H9 (cell line): Measurements from ENCODE around the gene RARB. TPM values are rescaled to one million over a fixed set of nuclear protein-coding genes. Genes with fewer than 3 reads are reported as not detected.

Experiments
- DNase-seq: peaks from one replicate; pipeline ENCODE4 v3.0.0-alpha.2; 2017
- H2AFZ ChIP-seq: one replicate; pipeline ENCODE4 v1.6.1; 2013; ENCODE audit warnings: mild to moderate bottlenecking, low read length, control low read depth, moderate library complexity
- H2AK5ac ChIP-seq: 2 replicates; pipeline ENCODE4 v1.6.1; 2013; ENCODE audit warnings: low read length, control low read depth, mixed read lengths; ENCODE audit not compliant: insufficient read length
- H2BK120ac ChIP-seq: one replicate; pipeline ENCODE4 v1.6.1; 2013; ENCODE audit warnings: low read depth, mild to moderate bottlenecking, low read length, control low read depth, inconsistent platforms; ENCODE audit not compliant: poor library complexity, severe bottlenecking
- H2BK12ac ChIP-seq: 2 replicates; pipeline ENCODE4 v1.6.1; 2013; ENCODE audit warnings: low read length, control low read depth, mixed read lengths, low read depth; ENCODE audit not compliant: insufficient read length
- H2BK15ac ChIP-seq: 2 replicates; pipeline ENCODE4 v1.6.1; 2013; ENCODE audit warnings: low read depth, low read length, control low read depth
- H2BK20ac ChIP-seq: one replicate; pipeline ENCODE4 v1.6.1; 2013; ENCODE audit warnings: low read depth, mild to moderate bottlenecking, low read length, control low read depth, inconsistent platforms; ENCODE audit not compliant: poor library complexity, severe bottlenecking
- H2BK5ac ChIP-seq: 2 replicates; pipeline ENCODE4 v1.6.1; 2013; ENCODE audit warnings: low read length, control low read depth, mixed read lengths; ENCODE audit not compliant: insufficient read length
- H3K14ac ChIP-seq: 2 replicates; pipeline ENCODE4 v1.6.1; 2013; ENCODE audit warnings: low read length, control low read depth; ENCODE audit not compliant: insufficient read depth
- H3K18ac ChIP-seq: 2 replicates; pipeline ENCODE4 v1.6.1; 2013; ENCODE audit warnings: low read depth, mild to moderate bottlenecking, mixed read lengths, low read length, control low read depth; ENCODE audit not compliant: insufficient read length
- H3K23ac ChIP-seq: 2 replicates; pipeline ENCODE4 v1.6.1; 2013; ENCODE audit warnings: low read length, control low read depth, mixed read lengths, low read depth; ENCODE audit not compliant: insufficient read length
- H3K23me2 ChIP-seq: 2 replicates; pipeline ENCODE4 v1.6.1; 2013; ENCODE audit warnings: low read depth, mild to moderate bottlenecking, mixed read lengths, low read length, control low read depth; ENCODE audit not compliant: insufficient read length, poor library complexity, severe bottlenecking
- H3K27ac ChIP-seq: 2 replicates; pipeline ENCODE4 v1.5.1; 2013; ENCODE audit warnings: low read length, control low read depth, mixed read lengths, low read depth; ENCODE audit not compliant: insufficient read length
- H3K27me3 ChIP-seq: 2 replicates; pipeline ENCODE4 v1.6.1; 2013; ENCODE audit warnings: low read length, control low read depth, inconsistent platforms; ENCODE audit not compliant: insufficient read depth
- H3K4ac ChIP-seq: 2 replicates; pipeline ENCODE4 v1.6.1; 2013; ENCODE audit warnings: low read depth, mild to moderate bottlenecking, control low read depth, inconsistent platforms, low read length, moderate library complexity
- H3K4me1 ChIP-seq: 2 replicates; pipeline ENCODE4 v1.6.1; 2013; ENCODE audit warnings: low read length, control low read depth, inconsistent platforms; ENCODE audit not compliant: insufficient read depth
- H3K4me2 ChIP-seq: 2 replicates; pipeline ENCODE4 v1.6.1; 2013; ENCODE audit warnings: low read length, control low read depth, mixed read lengths; ENCODE audit not compliant: insufficient read length, insufficient read depth
- H3K56ac ChIP-seq: 2 replicates; pipeline ENCODE4 v1.6.1; 2013; ENCODE audit warnings: low read depth, mild to moderate bottlenecking, mixed read lengths, low read length, control low read depth; ENCODE audit not compliant: insufficient read length
- H3K79me1 ChIP-seq: 2 replicates; pipeline ENCODE4 v1.6.1; 2013; ENCODE audit warnings: low read depth, mild to moderate bottlenecking, moderate library complexity, low read length, control low read depth, inconsistent platforms; ENCODE audit not compliant: insufficient read depth, poor library complexity, severe bottlenecking
- H3K79me2 ChIP-seq: 2 replicates; pipeline ENCODE4 v1.6.1; 2013; ENCODE audit warnings: low read length, control low read depth, inconsistent platforms; ENCODE audit not compliant: insufficient read depth
- H3K9ac ChIP-seq: 2 replicates; pipeline ENCODE4 v1.6.1; 2013; ENCODE audit warnings: low read length, control low read depth, mixed read lengths; ENCODE audit not compliant: insufficient read length; ENCODE audit errors: extremely low read depth
- H3K9me3 ChIP-seq: one replicate; pipeline ENCODE4 v1.6.1; 2013; ENCODE audit warnings: low read depth, low read length, inconsistent platforms; ENCODE audit not compliant: control insufficient read depth
- H3T11ph ChIP-seq: one replicate; pipeline ENCODE4 v1.6.1; 2013; ENCODE audit warnings: mild to moderate bottlenecking, low read length, control low read depth, inconsistent platforms
- H4K20me1 ChIP-seq: one replicate; pipeline ENCODE4 v1.6.1; 2013; ENCODE audit not compliant: control insufficient read depth, insufficient read length, insufficient read depth
- H4K5ac ChIP-seq: 2 replicates; pipeline ENCODE4 v1.6.1; 2013; ENCODE audit warnings: low read depth, mild to moderate bottlenecking, mixed read lengths, low read length, control low read depth; ENCODE audit not compliant: insufficient read length
- H4K8ac ChIP-seq: replicated peaks from 2 replicates; pipeline ENCODE4 v1.6.1; 2013; ENCODE audit warnings: low read length, control low read depth, mixed read lengths, low read depth; ENCODE audit not compliant: insufficient read length
- H4K91ac ChIP-seq: 2 replicates; pipeline ENCODE4 v1.6.1; 2013; ENCODE audit warnings: low read depth, mild to moderate bottlenecking, moderate library complexity, mixed read lengths, low read length, control low read depth; ENCODE audit not compliant: insufficient read length
- H3K27ac Mint-ChIP-seq, 3 experiments: 2 replicates in 2 of 3; 3 replicates in 1 of 3; pipeline ENCODE4 v1.8.0; 2020 to 2021; ENCODE audit warnings: mixed read lengths in 3 of 3, mild to moderate bottlenecking in 1 of 3, moderate library complexity in 1 of 3
- H3K27me3 Mint-ChIP-seq: 2 replicates; pipeline ENCODE4 v1.8.0; 2021; ENCODE audit warnings: low read depth, mild to moderate bottlenecking, moderate library complexity, mixed read lengths
- H3K36me3 Mint-ChIP-seq, 3 experiments: 2 replicates in 2 of 3; 3 replicates in 1 of 3; pipeline ENCODE4 v1.8.0; 2020 to 2021; ENCODE audit warnings: low read depth in 3 of 3, mixed read lengths in 3 of 3; ENCODE audit not compliant: insufficient read depth in 1 of 3
- H3K4me1 Mint-ChIP-seq, 2 experiments: 2 replicates each; pipeline ENCODE4 v1.8.0; 2020; ENCODE audit warnings: mixed read lengths in 2 of 2
- H3K4me3 Mint-ChIP-seq, 2 experiments: 2 replicates in 1 of 2; 3 replicates in 1 of 2; pipeline ENCODE4 v1.8.0; 2020 to 2021; ENCODE audit warnings: mild to moderate bottlenecking in 2 of 2, mixed read lengths in 2 of 2, moderate library complexity in 1 of 2
- H3K9me3 Mint-ChIP-seq, 2 experiments: 2 replicates in 1 of 2; 3 replicates in 1 of 2; pipeline ENCODE4 v1.8.0; 2020; ENCODE audit warnings: mild to moderate bottlenecking in 2 of 2, mixed read lengths in 2 of 2, moderate library complexity in 1 of 2
- CTCF ChIP-seq: fragments of 200-600 bp; sonication (generic); conservative IDR thresholded peaks from 3 replicates; pipeline ENCODE4 v1.8.0; 2021; ENCODE audit warnings: antibody characterized with exemption, mild to moderate bottlenecking
- WGBS: extraction: QIAGEN DNeasy Blood & Tissue Kit; methylation state at CpG from one replicate; pipeline ENCODE4 v1.1.7; 2013; ENCODE audit warnings: missing lambda C conversion rate, low lambda C conversion rate, mixed read lengths; ENCODE audit not compliant: insufficient read length; ENCODE audit errors: extremely low coverage; 5-methylcytosine and 5-hydroxymethylcytosine counted together
- total RNA-seq: library from RNA; stranded (reverse); gene quantifications from 2 replicates; pipeline ENCODE4 v1.2.1, GENCODE V29; 2021

RARB gene
- total RNA-seq, 1 experiment from 2014 or later: 0.22 TPM

GRCh38 chr3:25585361-25586166 lies 157.5 kb downstream of the RARB start:
- H3K18ac ChIP-seq: no peak overlapping the region
- no peak overlapping the region; a peak in 1 of 7 replicates for H3K27ac Mint-ChIP-seq

More at GRCh38 chr3:25585361-25586166, 157.5 kb downstream of the RARB start:
- no peak overlapping the region for H2BK12ac ChIP-seq
- H3K79me1 ChIP-seq: no peaks in the 10 kb centered on the region
- no peak overlapping the region for H3K4ac ChIP-seq
- H4K8ac ChIP-seq: no peak overlapping the region
- no peak overlapping the region for H3K9ac ChIP-seq
- H3K79me2 ChIP-seq: no peaks in the 10 kb centered on the region
- Mint-ChIP-seq H3K4me1 (peaks cover 9 to 11% of the 10 kb centered on the region in 2 experiments), H3K36me3 (no peaks in the 10 kb centered on the region), H3K27me3 (no peaks in the 10 kb centered on the region), H3K9me3 (no peaks in the 10 kb centered on the region), H3K4me3 (no peak overlapping the region)
- no peak overlapping the region for H4K91ac ChIP-seq
- H3K23me2 ChIP-seq: no peaks in the 10 kb centered on the region
- no peak overlapping the region for H3K23ac ChIP-seq
- TF ChIP-seq CTCF: no peak
- no peak overlapping the region for H2AFZ ChIP-seq
- no peak overlapping the region for H2BK5ac ChIP-seq
- no peaks in the 10 kb centered on the region for H3K9me3 ChIP-seq
- no peak overlapping the region for H3K14ac ChIP-seq
- no CpG with 5 or more reads among the region's 14 CpGs for WGBS
- no peaks in the 10 kb centered on the region for H3K27me3 ChIP-seq
- no peak overlapping the region for H4K5ac ChIP-seq
- no peak overlapping the region for H3K4me2 ChIP-seq
- no peak overlapping the region for H3T11ph ChIP-seq
- DNase-seq: no peak
- H4K20me1 ChIP-seq: no peaks in the 10 kb centered on the region
- H2BK15ac ChIP-seq: no peak overlapping the region
- H2BK20ac ChIP-seq: no peak overlapping the region
- H3K56ac ChIP-seq: no peak overlapping the region
- H2BK120ac ChIP-seq: no peak overlapping the region
- no peak overlapping the region for H2AK5ac ChIP-seq
- H3K4me1 ChIP-seq: no peaks in the 10 kb centered on the region
- H3K27ac ChIP-seq: no peak overlapping the region
